GM19324 (cell line): ENCODE data around the gene EEF1A2.

Source experiments
- ATAC-seq: cut with Tn5 transposase; IDR thresholded peaks from one replicate; pipeline ENCODE4 v1.9.1; 2021; ENCODE audit warnings: mild to moderate bottlenecking, moderate library complexity; ENCODE audit not compliant: unreplicated experiment, low FRiP score

The EEF1A2 gene

GRCh38 chr20:63501818-63502670 is 3.2 kb upstream of the EEF1A2 start:
- no peak for ATAC-seq

DNA sequence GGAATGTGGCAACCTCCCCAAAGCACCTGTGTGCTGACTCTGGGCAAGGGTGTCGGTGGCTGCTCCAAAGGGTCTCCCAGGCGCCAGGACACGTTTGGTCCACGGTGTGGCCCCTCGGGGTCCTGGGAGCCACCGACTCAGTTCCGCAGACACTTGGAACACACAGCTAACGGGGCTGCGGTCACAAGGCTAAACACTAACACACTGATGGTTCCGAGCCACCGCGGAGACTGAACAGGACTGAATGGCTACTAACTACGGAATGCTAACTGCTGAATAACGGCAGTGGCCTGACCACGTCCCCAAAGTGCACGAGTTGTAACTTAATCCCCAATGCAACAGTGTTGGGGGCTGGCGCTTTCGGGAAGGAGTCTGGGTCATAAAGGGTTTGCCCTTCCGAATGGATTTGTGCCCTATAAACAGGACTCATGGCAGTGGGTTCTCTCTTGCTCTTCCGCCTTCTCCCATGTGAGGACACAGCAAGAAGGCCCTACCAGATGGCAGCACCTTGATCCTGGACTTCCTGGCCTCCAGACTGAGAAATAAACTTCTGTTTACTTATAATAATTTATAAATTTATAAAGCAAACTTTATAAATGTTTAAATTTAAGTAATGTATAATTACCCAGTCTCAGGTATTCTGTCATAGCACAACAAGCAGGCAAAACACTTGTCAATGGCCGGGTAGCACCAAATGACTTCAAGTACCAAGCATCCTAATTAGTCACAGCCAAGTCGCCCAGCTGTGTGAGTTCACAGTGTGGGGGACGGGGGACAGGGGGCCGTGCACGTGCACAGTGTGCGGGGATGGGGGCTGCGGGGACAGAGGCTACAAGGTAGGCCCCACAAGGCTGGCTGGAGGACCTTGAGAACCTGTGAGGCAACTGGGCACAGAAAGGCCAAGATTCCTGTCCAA is 2.3 kb upstream of the EEF1A2 start:
- ATAC-seq, result no peak

GRCh38 chr20:63500151-63500901 is 1.4 kb upstream of the EEF1A2 start:
- ATAC-seq, result no peak

GRCh38 chr20:63499338-63499969 is 571 bp upstream of the EEF1A2 start:
- ATAC-seq, result no peak

DNA sequence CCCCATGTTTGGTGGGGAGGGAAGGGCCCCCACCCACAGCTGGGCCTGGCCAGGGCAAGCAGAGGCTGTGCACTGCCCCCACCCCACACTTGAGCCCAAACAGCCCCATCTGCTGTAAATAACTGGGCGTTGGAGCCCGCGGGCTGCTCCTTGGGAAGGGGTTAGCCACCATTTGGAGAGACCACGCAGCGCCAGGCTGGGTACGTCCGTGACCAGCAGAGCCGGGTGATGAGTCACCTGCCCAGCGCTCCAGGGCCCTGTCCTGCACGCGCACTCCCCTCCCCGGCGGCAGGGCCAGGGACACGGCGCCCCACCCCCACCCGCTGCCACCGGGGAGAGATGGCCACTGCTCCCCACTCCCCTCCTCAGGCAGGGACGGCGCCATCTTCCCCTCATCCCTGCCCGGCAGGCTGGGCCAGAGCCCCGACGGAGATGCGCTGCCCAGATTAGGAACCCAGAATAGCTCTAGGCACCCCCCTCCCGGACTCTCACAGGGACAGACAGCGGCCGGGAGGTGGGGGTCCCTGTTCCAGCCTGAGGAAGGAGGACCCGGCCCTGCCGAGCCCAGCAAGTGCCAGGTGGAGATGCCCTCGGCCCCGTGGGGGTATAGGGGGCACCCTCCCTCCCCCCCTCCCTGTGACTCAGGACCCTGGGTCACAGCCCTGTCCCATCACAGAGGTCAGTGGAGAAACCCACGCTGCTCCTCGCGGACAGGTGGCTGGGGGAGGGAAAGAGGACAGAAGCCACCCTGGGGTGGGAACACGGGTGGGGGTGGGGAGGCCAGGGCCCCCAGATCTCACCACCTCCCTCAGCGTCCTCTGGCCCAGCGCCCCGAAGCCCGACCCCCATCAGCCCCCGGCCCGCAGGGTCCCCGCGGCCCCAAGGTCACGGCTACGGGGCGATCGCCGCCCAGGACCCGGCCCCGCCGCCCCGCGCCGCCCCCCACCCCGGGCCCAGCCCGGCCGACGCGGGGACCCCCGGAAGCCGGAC is 642 bp downstream of the EEF1A2 start:
- no peak for ATAC-seq

- ATAC-seq, result no peak
Measured at GRCh38 chr20:63497138-63497945, 1.5 kb downstream of the EEF1A2 start.

DNA sequence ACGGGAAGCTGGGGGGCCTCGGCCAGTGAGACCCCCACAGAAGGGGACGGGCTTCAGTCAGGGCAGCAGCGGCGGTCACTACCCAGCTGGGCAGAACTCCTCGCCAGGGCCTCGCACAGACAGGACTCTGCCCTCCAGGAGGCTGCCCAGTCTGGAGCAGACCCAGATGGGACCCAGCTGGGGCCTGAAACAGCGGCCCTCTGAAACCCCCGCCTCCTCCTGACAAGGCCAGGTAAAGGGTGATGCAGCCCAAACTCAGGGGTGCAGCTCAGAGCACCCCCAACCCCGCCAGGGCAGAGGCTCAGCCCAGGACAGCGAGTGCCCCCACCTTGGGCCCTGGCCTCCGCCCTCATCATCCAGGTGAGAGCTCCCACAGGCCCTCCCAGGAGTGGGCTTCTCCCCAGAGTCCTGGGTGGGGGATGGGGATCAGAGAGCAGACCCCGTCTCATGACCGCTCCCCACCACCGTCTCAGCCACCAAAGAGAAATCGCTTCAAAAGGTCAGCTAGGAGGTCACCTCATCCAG is 2.2 kb downstream of the EEF1A2 start:
- no peak for ATAC-seq

GRCh38 chr20:63495741-63496595 is 2.9 kb downstream of the EEF1A2 start:
- no peak for ATAC-seq

GRCh38 chr20:63495167-63495720 is 3.6 kb downstream of the EEF1A2 start:
- ATAC-seq, result no peak

GRCh38 chr20:63494420-63495166 is 4.3 kb downstream of the EEF1A2 start:
- ATAC-seq, result no peak

- no peak for ATAC-seq
Measured at GRCh38 chr20:63494084-63494419, 4.8 kb downstream of the EEF1A2 start.

DNA sequence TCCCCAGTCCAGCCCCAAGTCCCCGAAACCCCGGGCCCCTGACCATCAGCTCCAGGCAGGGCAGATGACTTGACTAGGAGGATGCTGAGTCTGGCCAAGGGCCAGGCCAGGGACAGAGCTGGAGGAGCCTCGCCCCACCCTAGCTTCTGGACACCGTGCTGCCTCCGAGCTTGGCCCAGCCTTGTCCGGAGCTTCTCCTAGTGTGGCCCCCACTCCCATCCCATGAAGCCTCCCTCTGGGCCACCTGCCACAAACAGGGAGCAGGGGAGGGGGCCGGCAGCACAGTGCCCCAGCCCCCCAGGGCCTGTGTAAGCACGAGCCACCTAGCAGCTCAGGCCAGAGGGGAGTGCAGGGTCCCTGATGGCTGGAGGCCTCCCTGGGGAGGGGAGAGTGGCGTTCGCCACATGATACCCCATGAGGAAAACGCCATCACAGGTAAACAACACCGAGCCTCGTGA is 5.3 kb downstream of the EEF1A2 start:
- ATAC-seq, result no peak

DNA sequence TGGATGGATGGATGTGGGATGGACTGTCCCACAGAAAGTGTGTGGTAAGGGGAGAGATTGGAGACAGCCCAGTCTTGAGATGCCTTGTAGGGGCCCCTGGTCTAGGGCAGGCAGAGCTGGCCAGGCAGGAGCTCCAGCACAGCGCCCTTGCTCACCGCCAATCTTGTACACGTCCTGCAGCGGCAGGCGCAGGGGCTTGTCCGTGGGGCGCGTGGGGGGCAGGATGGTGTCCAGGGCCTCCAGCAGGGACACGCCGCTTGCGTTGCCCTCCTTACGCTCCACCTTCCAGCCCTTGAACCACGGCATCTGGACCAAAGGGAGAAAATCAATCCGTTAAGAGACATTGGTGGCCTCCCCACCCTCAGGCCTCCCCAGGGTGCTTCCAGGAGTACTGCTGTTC is 5.9 kb downstream of the EEF1A2 start:
- no peak for ATAC-seq

DNA sequence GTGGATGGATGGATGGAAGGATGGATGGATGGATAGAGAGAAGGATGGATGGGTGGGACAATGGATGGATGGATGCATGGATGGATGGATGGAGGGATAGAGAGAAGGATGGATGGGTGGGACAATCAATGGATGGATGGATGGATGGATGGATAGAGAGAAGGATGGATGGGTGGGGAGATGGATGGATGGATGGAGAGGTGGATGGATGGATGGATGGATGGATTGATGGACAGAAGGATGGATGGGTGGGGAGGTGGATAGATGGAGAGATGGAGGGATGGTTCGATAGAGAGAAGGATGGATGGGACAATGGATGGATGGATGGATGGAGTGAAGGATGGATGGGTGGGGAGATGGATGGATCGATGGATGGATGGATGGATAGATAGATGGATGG is 6.4 kb downstream of the EEF1A2 start:
- ATAC-seq, result no peak

GRCh38 chr20:63491635-63492230 is 7.2 kb downstream of the EEF1A2 start:
- ATAC-seq, result no peak

- no peak for ATAC-seq
Measured at GRCh38 chr20:63491078-63491477, 7.8 kb downstream of the EEF1A2 start.
